Bronchial smooth muscle cell (primary cell): ENCODE data around the gene CACNA1B. TPM values are rescaled to one million over a fixed set of nuclear protein-coding genes. Genes with fewer than 3 reads are reported as not detected.

Experiments
- total RNA-seq: library from RNA; depleted of rRNA; stranded (reverse); fragments of >200 nt; gene quantifications from 2 replicates; pipeline ENCODE4 v1.2.1, GENCODE V29; 2014

Gene CACNA1B
- total RNA-seq = under 0.01 TPM in 2 replicates

DNA sequence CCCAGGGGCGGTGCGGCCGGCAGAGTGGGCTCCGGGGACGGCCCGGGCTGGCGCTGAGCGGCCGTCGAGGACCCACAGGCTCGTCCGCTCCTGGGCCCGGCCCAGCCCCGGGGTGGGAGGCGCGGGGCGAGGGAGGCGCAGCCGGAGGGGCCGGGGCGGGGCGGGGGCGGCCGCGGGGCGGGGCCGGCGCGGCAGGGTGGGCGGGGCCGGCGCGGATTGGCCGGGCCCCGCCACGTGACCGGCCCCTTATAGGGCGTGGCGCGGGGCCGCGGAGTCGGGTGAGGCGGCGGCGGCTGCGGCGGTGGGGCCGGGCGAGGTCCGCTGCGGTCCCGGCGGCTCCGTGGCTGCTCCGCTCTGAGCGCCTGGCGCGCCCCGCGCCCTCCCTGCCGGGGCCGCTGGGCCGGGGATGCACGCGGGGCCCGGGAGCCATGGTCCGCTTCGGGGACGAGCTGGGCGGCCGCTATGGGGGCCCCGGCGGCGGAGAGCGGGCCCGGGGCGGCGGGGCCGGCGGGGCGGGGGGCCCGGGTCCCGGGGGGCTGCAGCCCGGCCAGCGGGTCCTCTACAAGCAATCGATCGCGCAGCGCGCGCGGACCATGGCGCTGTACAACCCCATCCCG, at the start of gene CACNA1B:
TSS of gene CACNA1B (plus strand) at position 277 of the 617 bp plus-strand sequence. CDS start at position 429, 152 bp downstream.

